ENCODE measurements around the gene DUSP22.

- TF ChIP-seq EZH2phosphoT487 (IDR thresholded peaks at IDR 0.05) (no peak), CTCF (IDR thresholded peaks at IDR 0.05) (no peak)
These were observed 20.8 kb downstream of the DUSP22 start for GRCh38 chr6:313087-313486.
